BLaER1 treated with 17β-estradiol and CSF1 and Interleukin-3, amounts not matched to agents 10 nM and 100 nM (cell line): ENCODE measurements around the gene ZNF488.
A peak's percentile ranks its signal among the peaks of the same experiment; 100 is the strongest.
"Not testable (repeated sequence)": the region's sequence is repeated elsewhere in the genome, so short reads cannot be mapped to it uniquely, and the experiment has no call there.

Experiments
- H3K27ac ChIP-seq, 11 experiments: shearing (Covaris generic); formaldehyde crosslinking; 2 replicates each; pipeline ENCODE4 v1.8.1; 2022
- H3K27me3 ChIP-seq, 11 experiments: shearing (Covaris generic); formaldehyde crosslinking; 2 replicates each; pipeline ENCODE4 v1.8.1; 2022
- H3K36me3 ChIP-seq, 11 experiments: shearing (Covaris generic); formaldehyde crosslinking; 2 replicates each; pipeline ENCODE4 v1.8.1; 2022
- H3K4me1 ChIP-seq, 10 experiments: shearing (Covaris generic); formaldehyde crosslinking; 2 replicates each; pipeline ENCODE4 v1.8.1; 2022
- H3K4me2 ChIP-seq, 11 experiments: shearing (Covaris generic); formaldehyde crosslinking; 2 replicates each; pipeline ENCODE4 v1.8.1; 2022
- H3K4me3 ChIP-seq, 10 experiments: shearing (Covaris generic); formaldehyde crosslinking; 2 replicates each; pipeline ENCODE4 v1.8.1; 2022
- H3K9ac ChIP-seq, 11 experiments: shearing (Covaris generic); formaldehyde crosslinking; 2 replicates each; pipeline ENCODE4 v1.8.1; 2022
- H3K9me3 ChIP-seq, 11 experiments: shearing (Covaris generic); formaldehyde crosslinking; replicated peaks in 1 of 11; 2 replicates each; pipeline ENCODE4 v1.8.1; 2022
- H4K20me1 ChIP-seq, 11 experiments: shearing (Covaris generic); formaldehyde crosslinking; 2 replicates each; pipeline ENCODE4 v1.8.1; 2022
- Cebpa-rat ChIP-seq, 11 experiments: shearing (Covaris generic); IDR thresholded peaks; 2 replicates each; pipeline ENCODE4 v1.8.1; 2022

ZNF488 gene

GRCh38 chr10:47396311-47396717, 12.2 kb upstream of the ZNF488 start:
- Histone ChIP-seq H3K4me1 (no peaks in the 10 kb centered on the region), H3K9me3 (0 out of 22 replicates have a peak, but pooled peaks cover 0 to 3% (median 0%) of the 10 kb centered on the region in 11 experiments), H3K9ac (no peak overlapping the region), H3K27ac (no peak overlapping the region), H3K4me3 (no peak overlapping the region), H3K27me3 (no peaks in the 10 kb centered on the region), H4K20me1 (no peaks in the 10 kb centered on the region), H3K4me2 (no peak overlapping the region), H3K36me3 (no peaks in the 10 kb centered on the region)
- no peak for TF ChIP-seq Cebpa-rat (IDR thresholded peaks at IDR 0.05)

- Histone ChIP-seq H3K4me2 (no peak overlapping the region), H3K9me3 (peaks cover 23 to 38% (median 27%) of the 10 kb centered on the region in 11 experiments), H3K4me3 (no peak overlapping the region), H3K27me3 (no peaks in the 10 kb centered on the region), H3K36me3 (no peaks in the 10 kb centered on the region), H4K20me1 (no peaks in the 10 kb centered on the region), H3K27ac (no peak overlapping the region), H3K4me1 (peaks cover 0 to 7% (median 4%) of the 10 kb centered on the region in 10 experiments; a peak in 5 of 20 replicates), H3K9ac (no peak overlapping the region)
- no peak for TF ChIP-seq Cebpa-rat (IDR thresholded peaks at IDR 0.05)
Measured at GRCh38 chr10:47389619-47390018, 5.5 kb upstream of the ZNF488 start.

- no peaks in the 10 kb centered on the region for H3K27me3 ChIP-seq
- no peak overlapping the region for H3K9ac ChIP-seq
- TF ChIP-seq Cebpa-rat (IDR thresholded peaks at IDR 0.05), result no peak
- H3K4me2 ChIP-seq, result no peak overlapping the region
- H3K4me1 ChIP-seq, result peaks cover 0 to 8% (median 5%) of the 10 kb centered on the region in 10 experiments; a peak in 16 of 20 replicates
- H4K20me1 ChIP-seq, result no peaks in the 10 kb centered on the region
- H3K4me3 ChIP-seq, result no peak overlapping the region
- H3K9me3 ChIP-seq, result peaks cover 23 to 38% (median 27%) of the 10 kb centered on the region in 11 experiments
- no peaks in the 10 kb centered on the region for H3K36me3 ChIP-seq
- H3K27ac ChIP-seq, result no peak overlapping the region
Measured at GRCh38 chr10:47388879-47389278, 4.8 kb upstream of the ZNF488 start.

- peaks cover 23 to 38% (median 27%) of the 10 kb centered on the region in 11 experiments for H3K9me3 ChIP-seq
- H3K4me2 ChIP-seq, H3K36me3 ChIP-seq, H3K4me3 ChIP-seq, H3K27ac ChIP-seq, H3K27me3 ChIP-seq, H3K9ac ChIP-seq, H4K20me1 ChIP-seq: not testable (repeated sequence)
- peaks cover 0 to 17% (median 12%) of the 10 kb centered on the region in 10 experiments; a peak in 16 of 20 replicates for H3K4me1 ChIP-seq
Measured at GRCh38 chr10:47386104-47386503, 2.0 kb upstream of the ZNF488 start.

GRCh38 chr10:47383261-47384147, 589 bp downstream of the ZNF488 start:
- H4K20me1 ChIP-seq, result no peaks in the 10 kb centered on the region
- H3K4me1 ChIP-seq, result peaks cover 0 to 18% (median 12%) of the 10 kb centered on the region in 10 experiments; a peak in 16 of 20 replicates
- peak overlapping the region in 10 of 11 experiments; percentile 71 to 83 (median 80); a peak in 19 of 22 replicates for H3K9ac ChIP-seq
- peak overlapping the region; percentile 68 to 83 (median 77) for H3K4me3 ChIP-seq
- H3K9me3 ChIP-seq, result peaks cover 23 to 33% (median 26%) of the 10 kb centered on the region in 11 experiments
- H3K27ac ChIP-seq, result peak overlapping the region in 8 of 11 experiments; percentile 64 to 82 (median 76); a peak in 13 of 22 replicates
- no peak for TF ChIP-seq Cebpa-rat (IDR thresholded peaks at IDR 0.05)
- no peaks in the 10 kb centered on the region; a peak in 1 of 22 replicates for H3K27me3 ChIP-seq
- H3K36me3 ChIP-seq, result no peaks in the 10 kb centered on the region
- peak overlapping the region; percentile 87 to 98 (median 94) for H3K4me2 ChIP-seq

- H3K4me3 ChIP-seq, result no peak overlapping the region
- no peaks in the 10 kb centered on the region for H3K36me3 ChIP-seq
- H3K9me3 ChIP-seq, result peaks cover 7 to 15% (median 11%) of the 10 kb centered on the region in 11 experiments; a peak in 19 of 22 replicates
- TF ChIP-seq Cebpa-rat (IDR thresholded peaks at IDR 0.05), result no peak
- H3K4me1 ChIP-seq, result peaks cover 0 to 36% (median 25%) of the 10 kb centered on the region in 10 experiments; a peak in 16 of 20 replicates
- H3K27ac ChIP-seq, result no peak overlapping the region
- no peak overlapping the region for H3K9ac ChIP-seq
- H4K20me1 ChIP-seq, result no peaks in the 10 kb centered on the region
- peaks cover 0 to 17% (median 12%) of the 10 kb centered on the region in 11 experiments; a peak in 12 of 22 replicates for H3K27me3 ChIP-seq
- H3K4me2 ChIP-seq, result no peak overlapping the region
Measured at GRCh38 chr10:47381427-47382379, 2.4 kb downstream of the ZNF488 start.

- H3K4me2 ChIP-seq, result no peak overlapping the region
- no peaks in the 10 kb centered on the region for H4K20me1 ChIP-seq
- TF ChIP-seq Cebpa-rat (IDR thresholded peaks at IDR 0.05), result no peak
- peaks cover under 1 to 8% (median 6%) of the 10 kb centered on the region in 11 experiments; a peak in 14 of 22 replicates for H3K9me3 ChIP-seq
- peaks cover 0 to 20% (median 15%) of the 10 kb centered on the region in 11 experiments; a peak in 12 of 22 replicates for H3K27me3 ChIP-seq
- no peaks in the 10 kb centered on the region for H3K36me3 ChIP-seq
- H3K27ac ChIP-seq, result no peak overlapping the region
- no peak overlapping the region for H3K9ac ChIP-seq
- no peak overlapping the region for H3K4me3 ChIP-seq
- peaks cover 0 to 37% (median 26%) of the 10 kb centered on the region in 10 experiments; a peak in 16 of 20 replicates for H3K4me1 ChIP-seq
Measured at GRCh38 chr10:47381103-47381395, 3.0 kb downstream of the ZNF488 start.

GRCh38 chr10:47380341-47381102, 3.6 kb downstream of the ZNF488 start:
- Histone ChIP-seq H3K9ac (no peak overlapping the region), H3K27ac (no peak overlapping the region), H3K4me3 (no peak overlapping the region), H4K20me1 (no peaks in the 10 kb centered on the region), H3K4me1 (peaks cover 0 to 37% (median 26%) of the 10 kb centered on the region in 10 experiments; a peak in 16 of 20 replicates), H3K9me3 (peaks cover 0 to 3% (median 2%) of the 10 kb centered on the region in 11 experiments; a peak in 11 of 22 replicates), H3K4me2 (no peak overlapping the region), H3K27me3 (peaks cover 0 to 20% (median 15%) of the 10 kb centered on the region in 11 experiments; a peak in 12 of 22 replicates), H3K36me3 (no peaks in the 10 kb centered on the region)
- TF ChIP-seq Cebpa-rat (IDR thresholded peaks at IDR 0.05), result no peak
